ENCODE data around the gene DNAJC9. TPM values are rescaled to one million over a fixed set of nuclear protein-coding genes. Genes with fewer than 3 reads are reported as not detected.
"Not testable (repeated sequence)": the region's sequence is repeated elsewhere in the genome, so short reads cannot be mapped to it uniquely, and the experiment has no call there.

DNAJC9 gene
- total RNA-seq, 1 donor from 2014 or later, result 17.7 TPM

DNA sequence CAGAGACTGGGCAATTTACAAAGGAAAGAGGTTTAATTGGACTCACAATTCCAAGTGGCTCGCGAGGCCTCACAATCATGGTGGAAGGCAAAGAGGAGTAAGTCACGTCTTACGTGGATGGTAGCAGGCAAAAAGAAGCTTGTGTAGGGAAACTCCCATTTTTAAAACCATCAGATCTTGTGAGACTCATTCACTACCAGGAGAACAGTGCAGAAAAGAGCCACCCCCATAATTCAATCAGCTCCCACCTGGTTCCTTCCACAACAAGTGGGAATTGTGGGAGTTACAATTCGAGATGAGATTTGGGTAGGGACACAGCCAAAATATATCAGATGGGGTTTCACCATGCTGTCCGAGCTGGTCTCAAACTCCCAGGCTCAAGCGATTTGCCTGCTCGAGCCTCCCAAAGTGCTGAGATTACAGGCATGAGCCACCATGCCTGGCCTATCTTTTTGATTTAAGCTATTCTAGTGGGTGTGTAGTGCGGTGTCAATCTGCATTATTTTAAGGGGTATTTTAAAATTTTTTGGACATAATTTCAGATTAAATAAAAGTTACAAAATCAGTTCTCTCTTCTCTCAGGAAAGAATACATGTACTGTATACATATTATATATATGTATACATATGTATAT, 14.4 kb upstream of the DNAJC9 start:
- no peak overlapping the region for H3K9ac ChIP-seq (ENCODE audit: low read depth in 1 of 3, low read length in 3 of 3)
- no peaks in the 10 kb centered on the region for H3K4me1 ChIP-seq (ENCODE audit: control insufficient read depth in 3 of 3, insufficient read depth in 3 of 3, low read length in 3 of 3)

DNA sequence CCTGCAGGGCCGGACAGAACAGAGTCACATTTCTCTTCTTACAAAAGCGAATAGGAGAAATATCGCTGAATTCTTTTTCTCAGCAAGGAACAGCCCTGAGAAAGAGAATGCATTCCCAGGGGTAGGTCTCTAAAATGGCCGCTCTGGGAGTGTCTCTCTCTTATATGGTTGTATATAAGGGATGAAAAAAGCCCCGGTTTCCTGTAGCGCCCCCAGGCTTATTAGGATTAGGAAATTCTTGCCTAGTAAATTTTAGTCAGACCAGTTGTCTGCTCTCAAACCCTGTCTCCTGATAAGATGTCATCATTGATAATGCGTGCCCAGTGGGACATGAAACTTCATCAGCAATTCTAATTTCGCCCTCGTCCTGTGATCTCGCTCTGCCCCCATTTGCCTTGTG, 11.6 kb upstream of the DNAJC9 start:
- not testable (repeated sequence) for H3K4me1 ChIP-seq (ENCODE audit: control insufficient read depth in 3 of 3, insufficient read depth in 3 of 3, low read length in 3 of 3); H3K9me3 ChIP-seq (ENCODE audit: control insufficient read depth in 3 of 3, low read length in 3 of 3); H3K36me3 ChIP-seq (ENCODE audit: control insufficient read depth in 3 of 3, insufficient read depth in 3 of 3, low read length in 3 of 3); H3K27ac ChIP-seq (ENCODE audit: low read depth, low read length); H3K4me3 ChIP-seq (ENCODE audit: low read length in 3 of 3); H3K27me3 ChIP-seq (ENCODE audit: control insufficient read depth in 3 of 3, insufficient read depth in 3 of 3, low read length in 3 of 3); H3K9ac ChIP-seq (ENCODE audit: low read depth in 1 of 3, low read length in 3 of 3)

More for the DNA sequence above, 14.4 kb upstream of the DNAJC9 start:
- H3K36me3 ChIP-seq (ENCODE audit: control insufficient read depth in 3 of 3, insufficient read depth in 3 of 3, low read length in 3 of 3), result no peaks in the 10 kb centered on the region
- no peak overlapping the region for H3K4me3 ChIP-seq (ENCODE audit: low read length in 3 of 3)
- H3K27me3 ChIP-seq (ENCODE audit: control insufficient read depth in 3 of 3, insufficient read depth in 3 of 3, low read length in 3 of 3), result no peaks in the 10 kb centered on the region
- H3K27ac ChIP-seq (ENCODE audit: low read depth, low read length), result no peak overlapping the region
- no peaks in the 10 kb centered on the region for H3K9me3 ChIP-seq (ENCODE audit: control insufficient read depth in 3 of 3, low read length in 3 of 3)

DNA sequence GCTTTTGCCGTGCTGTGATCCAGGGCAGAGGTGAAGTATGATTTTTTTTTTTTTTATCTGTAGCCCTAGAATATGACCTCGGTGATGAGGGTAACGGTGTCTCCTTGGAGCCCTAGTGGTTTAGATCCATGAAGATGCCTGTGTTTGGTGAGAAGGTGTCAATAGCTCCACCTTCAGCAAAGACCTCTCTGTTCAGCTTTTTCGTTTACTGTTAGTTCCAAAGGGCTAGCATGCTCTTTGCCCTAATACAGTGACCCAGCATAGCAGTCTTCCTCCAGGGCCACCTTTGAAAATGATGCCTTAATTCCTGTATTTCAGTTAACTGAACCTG, 6.1 kb upstream of the DNAJC9 start:
- Histone ChIP-seq H3K4me3 (ENCODE audit: low read length in 3 of 3) (peak overlapping the region; percentile 98 to 100 (median 100)), H3K27ac (ENCODE audit: low read depth, low read length) (peak overlapping the region; percentile 95), H3K9me3 (ENCODE audit: control insufficient read depth in 3 of 3, low read length in 3 of 3) (no peaks in the 10 kb centered on the region), H3K9ac (ENCODE audit: low read depth in 1 of 3, low read length in 3 of 3) (peak overlapping the region; percentile 88 to 99 (median 98)), H3K27me3 (ENCODE audit: control insufficient read depth in 3 of 3, insufficient read depth in 3 of 3, low read length in 3 of 3) (no peaks in the 10 kb centered on the region), H3K4me1 (ENCODE audit: control insufficient read depth in 3 of 3, insufficient read depth in 3 of 3, low read length in 3 of 3) (peaks cover 17 to 36% (median 27%) of the 10 kb centered on the region in 3 donors), H3K36me3 (ENCODE audit: control insufficient read depth in 3 of 3, insufficient read depth in 3 of 3, low read length in 3 of 3) (peaks cover 3 to 20% (median 15%) of the 10 kb centered on the region in 3 donors)

DNA sequence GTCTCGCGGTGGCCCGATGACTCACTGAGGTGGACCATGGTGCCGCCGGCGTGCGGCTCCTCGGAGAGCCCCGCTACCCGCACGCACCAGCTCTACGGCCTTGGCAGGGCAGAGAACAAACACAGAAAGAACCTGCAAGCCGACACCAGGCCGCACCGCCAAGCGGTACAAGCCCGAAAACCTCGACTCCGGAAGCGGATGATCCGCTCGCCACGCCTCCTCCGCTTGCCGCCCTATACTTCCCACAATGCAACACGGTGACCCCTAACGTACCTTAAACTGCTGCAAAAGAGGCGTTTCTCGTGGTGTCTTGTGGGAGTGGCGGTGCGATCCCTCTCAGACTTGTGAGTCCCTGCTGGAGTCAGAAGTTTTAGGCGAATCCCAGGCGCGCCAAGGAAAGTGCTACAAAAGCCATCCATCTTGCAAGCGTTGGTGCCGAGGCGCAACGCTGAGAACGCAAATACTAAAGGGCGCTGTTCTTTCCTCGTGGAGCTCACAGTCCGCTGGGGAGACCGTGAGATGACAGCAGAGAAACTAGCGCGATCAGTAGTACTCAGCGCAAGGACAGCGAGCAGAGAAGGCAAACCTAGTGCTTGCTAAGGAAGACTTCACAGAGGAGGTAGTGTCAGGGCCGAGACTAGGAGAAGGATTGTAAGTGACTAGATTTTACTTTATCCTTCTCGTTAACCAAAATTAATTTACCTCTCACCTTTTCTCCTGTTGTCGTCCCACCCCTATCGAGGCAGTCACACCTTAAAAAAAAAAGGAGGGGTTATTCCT, 5.6 kb upstream of the DNAJC9 start, which contains the start of gene MRPS16:
Gene MRPS16, minus strand, starts transcription at position 200 of the 780 bp plus-strand sequence. Its CDS starts 162 bp downstream, at position 38.
- H3K27me3 ChIP-seq (ENCODE audit: control insufficient read depth in 3 of 3, insufficient read depth in 3 of 3, low read length in 3 of 3), result no peaks in the 10 kb centered on the region
- peak within 1 kb of the TSS; percentile 95 for H3K27ac ChIP-seq (ENCODE audit: low read depth, low read length)
- no peaks in the 10 kb centered on the region for H3K9me3 ChIP-seq (ENCODE audit: control insufficient read depth in 3 of 3, low read length in 3 of 3)
- peaks cover 3 to 20% (median 15%) of the 10 kb centered on the region in 3 donors for H3K36me3 ChIP-seq (ENCODE audit: control insufficient read depth in 3 of 3, insufficient read depth in 3 of 3, low read length in 3 of 3)
- H3K9ac ChIP-seq (ENCODE audit: low read depth in 1 of 3, low read length in 3 of 3), result peak within 1 kb of the TSS; percentile 88 to 99 (median 98)
- H3K4me3 ChIP-seq (ENCODE audit: low read length in 3 of 3), result peak within 1 kb of the TSS; percentile 98 to 100 (median 100)
- H3K4me1 ChIP-seq (ENCODE audit: control insufficient read depth in 3 of 3, insufficient read depth in 3 of 3, low read length in 3 of 3), result peaks cover 22 to 41% (median 31%) of the 10 kb centered on the region in 3 donors

DNA sequence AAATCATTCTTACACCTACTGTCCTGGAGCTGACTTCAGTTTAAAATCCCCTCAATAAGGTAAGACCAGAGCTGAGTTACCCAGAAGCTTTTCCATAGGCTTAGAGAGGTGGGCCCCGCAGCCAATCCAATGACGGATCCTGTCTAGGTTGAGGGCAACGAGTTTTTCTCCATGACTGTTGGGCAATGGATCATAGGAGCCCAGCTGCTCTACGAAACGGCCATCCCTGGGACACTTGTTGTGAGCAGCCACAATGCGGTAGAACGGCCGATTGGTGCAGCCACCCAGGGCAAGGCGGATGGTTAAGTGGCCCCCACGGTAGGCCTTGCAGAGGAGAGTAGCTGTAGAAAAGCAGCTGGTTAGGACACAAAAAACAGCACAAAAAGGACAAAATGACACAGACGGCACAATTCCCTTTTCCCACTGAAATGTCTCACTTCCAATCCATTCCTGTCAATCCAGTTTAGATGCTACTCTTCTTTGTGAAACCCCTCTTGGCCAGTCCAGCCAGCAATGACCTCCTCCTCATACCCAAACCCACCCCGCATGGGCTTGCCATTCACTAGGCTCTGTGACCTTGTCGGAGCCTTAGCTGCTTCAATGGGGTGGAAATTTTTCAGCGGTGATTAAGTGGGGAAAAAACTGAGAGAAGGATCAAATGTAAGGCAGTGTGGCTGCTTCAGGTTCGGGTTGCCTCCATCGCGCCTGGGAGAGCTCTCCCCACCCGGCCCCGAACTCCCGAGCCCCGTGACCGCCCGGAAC, 4.8 kb upstream of the DNAJC9 start:
- peak overlapping the region; percentile 98 to 100 (median 100) for H3K4me3 ChIP-seq (ENCODE audit: low read length in 3 of 3)
- peaks cover 24 to 46% (median 33%) of the 10 kb centered on the region in 3 donors for H3K4me1 ChIP-seq (ENCODE audit: control insufficient read depth in 3 of 3, insufficient read depth in 3 of 3, low read length in 3 of 3)
- H3K9me3 ChIP-seq (ENCODE audit: control insufficient read depth in 3 of 3, low read length in 3 of 3), result no peaks in the 10 kb centered on the region
- H3K9ac ChIP-seq (ENCODE audit: low read depth in 1 of 3, low read length in 3 of 3), result peak overlapping the region; percentile 88 to 99 (median 98)
- peak overlapping the region; percentile 95 for H3K27ac ChIP-seq (ENCODE audit: low read depth, low read length)
- peaks cover 3 to 20% (median 15%) of the 10 kb centered on the region in 3 donors for H3K36me3 ChIP-seq (ENCODE audit: control insufficient read depth in 3 of 3, insufficient read depth in 3 of 3, low read length in 3 of 3)
- no peaks in the 10 kb centered on the region for H3K27me3 ChIP-seq (ENCODE audit: control insufficient read depth in 3 of 3, insufficient read depth in 3 of 3, low read length in 3 of 3)

DNA sequence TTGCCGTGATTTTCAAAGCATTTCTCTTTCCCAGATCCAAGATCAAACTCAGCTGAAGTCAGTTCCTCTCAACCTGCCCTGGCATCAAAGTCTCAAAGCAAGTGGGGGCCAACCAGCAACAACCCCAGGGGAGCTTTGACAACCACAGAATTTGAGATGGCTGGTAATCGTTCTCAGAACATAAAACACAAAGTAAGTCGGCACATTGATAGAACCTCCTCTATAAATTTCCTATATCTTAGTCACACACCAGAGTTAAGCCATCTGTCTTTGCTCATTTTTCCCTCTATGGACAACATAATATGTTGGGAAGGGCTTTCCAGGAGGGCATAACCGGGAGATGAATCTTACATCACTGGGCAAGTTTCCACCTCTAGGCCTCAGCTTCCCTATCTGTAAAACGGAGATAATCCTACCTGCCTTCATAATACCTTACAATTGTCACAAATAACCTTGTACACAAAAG, 1.2 kb upstream of the DNAJC9 start:
- no peaks in the 10 kb centered on the region for H3K9me3 ChIP-seq (ENCODE audit: control insufficient read depth in 3 of 3, low read length in 3 of 3)
- no peak overlapping the region for H3K4me3 ChIP-seq (ENCODE audit: low read length in 3 of 3)
- no peak overlapping the region for H3K27ac ChIP-seq (ENCODE audit: low read depth, low read length)
- H3K9ac ChIP-seq (ENCODE audit: low read depth in 1 of 3, low read length in 3 of 3), result no peak overlapping the region
- H3K4me1 ChIP-seq (ENCODE audit: control insufficient read depth in 3 of 3, insufficient read depth in 3 of 3, low read length in 3 of 3), result peaks cover 25 to 54% (median 38%) of the 10 kb centered on the region in 3 donors
- peaks cover 7 to 32% (median 26%) of the 10 kb centered on the region in 3 donors for H3K36me3 ChIP-seq (ENCODE audit: control insufficient read depth in 3 of 3, insufficient read depth in 3 of 3, low read length in 3 of 3)
- H3K27me3 ChIP-seq (ENCODE audit: control insufficient read depth in 3 of 3, insufficient read depth in 3 of 3, low read length in 3 of 3), result no peaks in the 10 kb centered on the region

DNA sequence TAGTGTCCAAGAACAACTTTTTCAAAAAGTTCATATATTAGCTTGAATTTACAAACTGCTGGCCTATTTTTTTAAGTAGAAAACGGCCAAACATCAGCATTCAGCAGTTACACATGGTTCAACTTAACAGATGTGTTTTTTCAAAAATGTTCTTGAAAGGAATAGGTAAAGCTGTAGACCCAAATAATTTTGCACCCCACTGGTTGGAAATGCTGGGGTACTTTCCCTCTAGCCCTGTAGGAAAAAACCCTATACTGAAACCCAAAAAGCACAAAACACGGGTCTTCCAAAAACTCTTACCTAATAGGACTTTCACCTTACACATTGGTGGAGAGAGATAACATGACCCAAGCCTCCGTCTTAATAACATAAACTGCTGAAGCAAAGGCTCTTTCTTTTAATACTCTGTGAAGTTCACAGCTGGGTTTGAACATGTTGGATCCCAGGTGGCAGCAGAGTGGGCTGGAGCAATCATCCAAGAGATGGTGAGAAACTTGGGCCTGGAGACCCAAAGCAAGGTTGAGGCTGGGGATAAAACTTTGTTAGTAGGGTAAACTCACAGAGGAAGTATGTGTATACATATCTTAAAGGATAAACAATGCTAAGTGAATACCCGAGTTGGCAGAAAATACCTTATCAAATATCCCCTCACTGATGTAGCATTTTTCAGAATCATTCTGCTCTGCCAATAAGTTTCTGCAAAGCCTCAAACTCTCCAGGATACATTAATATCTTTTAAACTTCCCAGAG, 629 bp upstream of the DNAJC9 start:
- Histone ChIP-seq H3K9me3 (ENCODE audit: control insufficient read depth in 3 of 3, low read length in 3 of 3) (no peaks in the 10 kb centered on the region), H3K4me3 (ENCODE audit: low read length in 3 of 3) (peak overlapping the region; percentile 86 to 94 (median 86)), H3K27me3 (ENCODE audit: control insufficient read depth in 3 of 3, insufficient read depth in 3 of 3, low read length in 3 of 3) (no peaks in the 10 kb centered on the region), H3K36me3 (ENCODE audit: control insufficient read depth in 3 of 3, insufficient read depth in 3 of 3, low read length in 3 of 3) (peaks cover 7 to 37% (median 32%) of the 10 kb centered on the region in 3 donors), H3K27ac (ENCODE audit: low read depth, low read length) (peak overlapping the region; percentile 85), H3K9ac (ENCODE audit: low read depth in 1 of 3, low read length in 3 of 3) (peak overlapping the region; percentile 71 to 86 (median 86)), H3K4me1 (ENCODE audit: control insufficient read depth in 3 of 3, insufficient read depth in 3 of 3, low read length in 3 of 3) (peaks cover 22 to 49% (median 32%) of the 10 kb centered on the region in 3 donors)

DNA sequence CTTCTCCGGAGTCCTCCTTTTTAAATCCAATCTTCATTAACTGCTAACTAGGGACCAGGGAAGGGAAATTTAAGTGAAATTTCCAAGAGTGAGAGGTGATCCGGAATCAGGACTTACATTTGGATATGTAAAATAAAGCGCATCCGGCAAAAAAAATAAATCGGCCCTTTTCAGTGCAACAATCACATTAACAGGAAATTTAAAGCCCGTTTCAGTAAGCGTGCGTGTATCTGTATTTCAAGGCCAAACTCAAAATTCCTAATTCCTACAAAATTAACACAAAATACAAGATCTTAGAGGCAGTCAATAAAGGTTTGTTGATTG, 771 bp downstream of the DNAJC9 start:
- no peaks in the 10 kb centered on the region for H3K27me3 ChIP-seq (ENCODE audit: control insufficient read depth in 3 of 3, insufficient read depth in 3 of 3, low read length in 3 of 3)
- H3K9ac ChIP-seq (ENCODE audit: low read depth in 1 of 3, low read length in 3 of 3), result peak overlapping the region; percentile 73 to 86 (median 86)
- H3K9me3 ChIP-seq (ENCODE audit: control insufficient read depth in 3 of 3, low read length in 3 of 3), result no peaks in the 10 kb centered on the region
- H3K4me1 ChIP-seq (ENCODE audit: control insufficient read depth in 3 of 3, insufficient read depth in 3 of 3, low read length in 3 of 3), result peaks cover 15 to 36% (median 24%) of the 10 kb centered on the region in 3 donors
- H3K36me3 ChIP-seq (ENCODE audit: control insufficient read depth in 3 of 3, insufficient read depth in 3 of 3, low read length in 3 of 3), result peaks cover 9 to 42% (median 39%) of the 10 kb centered on the region in 3 donors
- H3K4me3 ChIP-seq (ENCODE audit: low read length in 3 of 3), result peak overlapping the region; percentile 86 to 94 (median 86)
- peak overlapping the region; percentile 85 for H3K27ac ChIP-seq (ENCODE audit: low read depth, low read length)

DNA sequence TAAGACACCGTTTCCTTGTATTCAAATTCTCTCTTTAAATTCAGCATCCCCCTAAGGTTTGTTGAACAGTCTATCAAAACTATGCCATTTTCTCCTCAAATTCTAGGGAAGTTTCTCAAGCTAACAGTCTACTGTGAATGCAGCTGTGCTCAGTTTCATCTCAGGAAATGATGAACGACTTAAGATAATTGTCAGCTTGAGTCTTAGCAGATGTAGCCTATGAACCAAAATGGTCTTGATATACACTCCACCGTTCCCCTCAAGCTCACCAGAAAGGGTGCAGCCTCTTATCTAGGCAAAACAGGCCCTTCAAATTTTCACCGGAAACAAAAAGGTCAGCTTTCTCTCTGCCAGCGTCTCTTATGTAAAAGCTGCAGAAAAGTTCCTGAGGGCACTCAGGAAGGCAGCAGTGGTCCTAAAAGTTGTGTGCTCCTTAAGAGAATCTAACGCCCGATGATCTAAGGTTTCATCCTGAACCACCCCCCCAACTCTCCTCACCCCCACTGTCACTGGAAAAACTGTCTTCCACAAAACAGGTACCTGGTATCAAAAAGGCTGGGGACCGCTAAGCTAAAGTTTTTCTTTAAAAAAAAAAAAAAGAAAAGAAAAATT, 2.1 kb downstream of the DNAJC9 start:
- Histone ChIP-seq H3K4me3 (ENCODE audit: low read length in 3 of 3) (no peak overlapping the region), H3K4me1 (ENCODE audit: control insufficient read depth in 3 of 3, insufficient read depth in 3 of 3, low read length in 3 of 3) (peaks cover 15 to 28% (median 17%) of the 10 kb centered on the region in 3 donors), H3K9me3 (ENCODE audit: control insufficient read depth in 3 of 3, low read length in 3 of 3) (no peaks in the 10 kb centered on the region), H3K36me3 (ENCODE audit: control insufficient read depth in 3 of 3, insufficient read depth in 3 of 3, low read length in 3 of 3) (peaks cover 9 to 44% (median 39%) of the 10 kb centered on the region in 3 donors), H3K27me3 (ENCODE audit: control insufficient read depth in 3 of 3, insufficient read depth in 3 of 3, low read length in 3 of 3) (no peaks in the 10 kb centered on the region), H3K9ac (ENCODE audit: low read depth in 1 of 3, low read length in 3 of 3) (no peak overlapping the region), H3K27ac (ENCODE audit: low read depth, low read length) (no peak overlapping the region)
